Hepatocyte (in vitro differentiated cells): ENCODE measurements around the gene EXOC3.

ENCODE experiments used
- CTCF ChIP-seq: fragments of 200-600 bp; sonication (generic); IDR thresholded peaks from 2 replicates; pipeline ENCODE4 v1.5.1; 2016; ENCODE audit warnings: antibody characterized with exemption, mild to moderate bottlenecking; ENCODE audit not compliant: poor library complexity
- EZH2 ChIP-seq: fragments of 200-600 bp; sonication (generic); IDR thresholded peaks from 2 replicates; pipeline ENCODE4 v1.6.1; 2016; ENCODE audit warnings: antibody characterized with exemption, mild to moderate bottlenecking, borderline replicate concordance
- EZH2phosphoT487 ChIP-seq: fragments of 200-600 bp; sonication (generic); IDR thresholded peaks from one replicate; pipeline ENCODE4 v1.6.1; 2018; ENCODE audit warnings: antibody characterized with exemption, mild to moderate bottlenecking, low read depth, moderate library complexity; ENCODE audit not compliant: unreplicated experiment, severe bottlenecking

GRCh38 chr5:394671-395155, 48.3 kb upstream of the EXOC3 start:
- no peak for TF ChIP-seq CTCF
- no peak for TF ChIP-seq EZH2
- no peak for TF ChIP-seq EZH2phosphoT487
